HG02973 (cell line): Measurements from ENCODE around the gene JADE2.
"Not testable (repeated sequence)": the region's sequence is repeated elsewhere in the genome, so short reads cannot be mapped to it uniquely, and the experiment has no call there.

Experiments used
- ATAC-seq: cut with Tn5 transposase; IDR thresholded peaks from one replicate; pipeline ENCODE4 v1.9.1; 2021; ENCODE audit warnings: moderate library complexity; ENCODE audit not compliant: unreplicated experiment

The JADE2 gene

DNA sequence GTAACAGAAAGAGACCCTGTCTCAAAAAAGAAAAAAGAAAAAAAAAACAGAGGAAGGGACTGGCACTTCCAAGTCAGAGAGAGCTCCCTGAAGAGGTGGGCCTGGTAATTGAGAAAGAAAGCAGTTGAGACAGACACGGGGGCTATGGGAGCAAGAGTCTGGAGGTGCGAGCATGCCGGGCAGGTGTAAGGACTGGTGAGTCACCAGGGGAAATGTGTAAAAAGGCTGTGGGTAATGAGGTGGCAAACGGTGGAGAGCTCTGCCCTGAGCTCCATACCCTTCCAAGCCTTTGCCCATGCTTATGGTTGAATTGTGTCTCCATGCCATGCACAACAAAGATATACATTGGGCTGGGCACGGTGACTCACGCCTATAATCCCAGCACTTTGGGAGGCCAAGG, 18.0 kb upstream of the JADE2 start:
- no peak for ATAC-seq

DNA sequence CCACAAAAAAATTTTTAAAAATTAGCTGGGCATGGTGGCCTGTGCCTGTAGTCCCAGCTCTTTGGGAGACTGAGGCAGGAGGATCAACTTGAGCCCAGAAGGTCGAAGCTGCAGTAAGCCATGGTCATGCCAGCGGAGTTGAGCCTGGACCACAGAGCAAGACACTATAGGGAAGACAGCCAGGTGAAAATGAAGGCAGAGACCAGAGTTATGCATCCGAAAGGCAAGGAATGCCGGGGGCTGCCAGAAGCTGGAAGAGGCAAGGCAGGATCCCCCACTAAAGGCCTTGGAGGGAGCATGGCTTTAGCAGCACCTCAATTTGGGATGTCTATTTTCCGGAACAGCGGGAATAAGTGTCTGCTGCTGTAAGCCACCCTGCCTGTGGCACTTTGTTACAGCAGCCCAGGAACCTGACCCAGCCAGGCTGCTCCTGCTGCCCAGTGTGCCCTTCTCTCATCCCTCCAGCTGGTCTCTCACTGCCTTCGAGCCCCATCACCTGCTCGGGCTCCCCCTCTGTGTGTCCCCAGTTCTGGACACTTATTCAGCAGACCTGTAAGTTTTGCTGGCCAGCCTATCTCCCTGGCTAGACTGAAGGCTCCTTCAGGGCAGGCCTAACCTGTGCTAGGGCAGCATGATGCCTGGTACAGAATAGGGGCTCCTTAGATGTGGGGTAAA, 16.8 kb upstream of the JADE2 start:
- ATAC-seq: no peak

- ATAC-seq: no peak
Observed at GRCh38 chr5:134509308-134510040, 16.0 kb upstream of the JADE2 start.

- ATAC-seq: no peak
Observed at GRCh38 chr5:134510970-134511795, 14.3 kb upstream of the JADE2 start.

DNA sequence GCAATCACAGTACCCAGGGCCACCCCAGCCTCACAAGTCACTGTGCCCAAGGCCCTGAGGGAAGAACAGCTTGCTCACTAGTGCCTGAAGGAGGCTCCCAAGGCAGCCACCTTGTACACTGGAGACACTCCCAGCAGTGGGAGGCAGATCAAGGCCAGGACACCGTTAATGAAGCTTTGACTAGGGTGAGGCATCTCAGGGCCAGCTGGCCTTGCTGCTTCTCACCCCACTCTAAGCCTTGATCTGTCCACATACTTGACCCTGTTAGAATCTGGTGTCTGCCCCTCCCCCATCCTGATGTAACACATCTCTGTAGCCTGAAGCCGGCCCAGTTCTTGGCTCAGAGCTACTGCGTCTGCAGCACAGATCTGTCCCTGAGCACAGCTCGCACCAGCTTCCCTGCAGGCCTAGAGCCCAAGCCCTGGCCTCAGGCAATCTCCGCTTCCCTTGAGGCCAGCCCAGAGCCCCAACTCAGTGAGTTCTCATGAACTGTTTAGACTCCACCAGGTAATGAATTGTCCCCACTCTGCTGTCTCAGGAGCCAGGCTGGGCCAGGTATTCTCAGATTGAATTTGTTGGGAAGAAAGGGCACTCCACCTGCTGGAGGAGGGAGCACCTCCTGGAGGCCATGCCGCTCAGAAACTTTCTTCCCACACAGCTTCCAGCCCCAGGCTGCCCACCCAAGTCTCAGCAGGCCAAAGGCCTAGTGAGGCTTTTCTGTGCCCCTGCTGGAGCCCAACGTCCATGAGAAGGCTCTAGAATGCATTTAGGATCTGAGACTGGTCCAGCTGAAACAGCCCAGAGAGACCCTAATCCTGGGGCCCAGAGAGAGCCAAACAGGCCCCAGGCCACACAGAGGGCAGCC, 13.4 kb upstream of the JADE2 start:
- ATAC-seq: no peak

DNA sequence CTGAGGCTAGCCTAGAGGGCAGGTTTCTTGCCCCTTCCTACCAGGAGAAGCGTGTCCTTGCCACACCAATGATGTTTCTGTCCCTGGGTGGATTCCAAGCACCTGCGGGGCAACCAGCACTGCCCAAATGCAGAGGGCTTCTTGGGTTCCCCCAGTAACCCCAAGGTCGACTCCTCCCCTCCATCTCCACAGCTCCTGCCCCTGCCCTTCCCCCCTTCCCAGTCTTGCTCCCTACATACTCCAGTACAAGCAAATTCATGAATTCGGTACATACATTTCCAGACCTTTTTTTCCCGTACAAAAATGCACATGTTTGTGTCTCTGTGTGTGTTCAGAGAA, 12.8 kb upstream of the JADE2 start:
- no peak for ATAC-seq

DNA sequence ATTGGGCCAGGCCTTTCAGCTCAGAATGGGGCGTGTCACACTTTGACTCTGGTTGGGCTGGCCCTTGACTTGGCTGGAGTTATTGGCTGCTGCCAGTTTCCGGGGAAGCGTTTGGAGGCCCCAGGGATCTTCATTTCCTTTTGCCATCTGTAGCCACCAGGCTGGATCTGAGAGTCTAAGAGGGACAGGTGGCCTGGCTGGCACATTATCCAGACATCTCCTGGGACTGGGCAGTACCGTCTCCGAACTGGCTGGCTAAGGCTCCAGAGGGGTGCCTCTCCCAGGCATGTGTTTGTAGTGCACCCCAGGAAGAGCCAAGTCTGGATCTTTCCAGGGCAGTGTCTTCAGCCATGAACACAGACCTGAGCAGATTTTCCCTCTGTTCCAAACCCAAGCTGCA, 9.7 kb upstream of the JADE2 start:
- no peak for ATAC-seq

GRCh38 chr5:134516984-134517383, 8.5 kb upstream of the JADE2 start:
- not testable (repeated sequence) for ATAC-seq

- ATAC-seq: no peak
Observed at GRCh38 chr5:134517553-134517952, 7.9 kb upstream of the JADE2 start.

GRCh38 chr5:134519989-134520388, 5.5 kb upstream of the JADE2 start:
- no peak for ATAC-seq

DNA sequence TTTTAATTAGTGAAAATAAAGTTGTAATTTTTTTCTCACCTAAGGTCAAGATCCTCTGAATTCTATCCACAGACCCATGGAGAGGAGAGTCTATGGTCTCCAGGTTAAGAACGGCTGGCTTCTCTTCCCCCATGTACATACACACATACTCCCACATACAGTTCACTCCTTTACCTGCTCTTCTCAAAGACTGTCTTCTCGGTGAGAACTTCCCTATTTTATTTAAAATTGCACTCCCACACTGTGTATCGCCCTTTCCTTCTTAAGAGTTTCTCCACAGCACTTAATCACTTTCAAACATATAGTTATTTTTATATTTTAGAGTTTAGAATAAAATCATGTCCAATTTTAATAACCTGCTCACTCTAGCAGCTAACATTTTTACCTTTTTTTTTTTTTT, 3.6 kb upstream of the JADE2 start:
- no peak for ATAC-seq

GRCh38 chr5:134523543-134524271, 1.8 kb upstream of the JADE2 start:
- no peak for ATAC-seq

DNA sequence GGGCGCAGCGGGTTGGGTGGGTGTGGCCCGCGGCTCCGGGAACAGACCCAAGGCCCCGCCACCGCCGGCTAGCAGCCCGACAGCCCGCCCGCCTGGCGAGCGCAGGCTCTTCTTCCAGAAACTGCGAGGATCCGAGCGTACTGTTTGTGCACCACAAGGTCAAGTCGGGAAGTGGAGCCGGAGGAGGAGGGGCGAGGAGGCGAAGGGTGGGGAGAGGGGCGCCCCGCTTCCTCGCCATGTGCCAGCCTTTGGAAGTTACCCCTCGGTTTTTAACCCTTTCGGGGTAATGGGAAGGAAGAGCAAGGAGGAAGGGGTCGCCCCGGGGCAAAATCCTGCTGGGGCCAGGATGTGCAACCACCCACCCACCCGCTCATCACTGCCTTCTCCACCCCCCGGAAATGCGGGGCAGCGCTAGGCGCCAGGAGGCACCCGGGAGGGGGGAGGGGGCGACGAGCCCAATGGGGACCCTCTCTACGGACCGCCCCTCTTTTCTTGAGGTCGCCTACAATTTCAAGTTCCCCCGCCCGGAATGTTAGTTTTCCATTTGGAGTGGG, 1.1 kb upstream of the JADE2 start:
- ATAC-seq: no peak

DNA sequence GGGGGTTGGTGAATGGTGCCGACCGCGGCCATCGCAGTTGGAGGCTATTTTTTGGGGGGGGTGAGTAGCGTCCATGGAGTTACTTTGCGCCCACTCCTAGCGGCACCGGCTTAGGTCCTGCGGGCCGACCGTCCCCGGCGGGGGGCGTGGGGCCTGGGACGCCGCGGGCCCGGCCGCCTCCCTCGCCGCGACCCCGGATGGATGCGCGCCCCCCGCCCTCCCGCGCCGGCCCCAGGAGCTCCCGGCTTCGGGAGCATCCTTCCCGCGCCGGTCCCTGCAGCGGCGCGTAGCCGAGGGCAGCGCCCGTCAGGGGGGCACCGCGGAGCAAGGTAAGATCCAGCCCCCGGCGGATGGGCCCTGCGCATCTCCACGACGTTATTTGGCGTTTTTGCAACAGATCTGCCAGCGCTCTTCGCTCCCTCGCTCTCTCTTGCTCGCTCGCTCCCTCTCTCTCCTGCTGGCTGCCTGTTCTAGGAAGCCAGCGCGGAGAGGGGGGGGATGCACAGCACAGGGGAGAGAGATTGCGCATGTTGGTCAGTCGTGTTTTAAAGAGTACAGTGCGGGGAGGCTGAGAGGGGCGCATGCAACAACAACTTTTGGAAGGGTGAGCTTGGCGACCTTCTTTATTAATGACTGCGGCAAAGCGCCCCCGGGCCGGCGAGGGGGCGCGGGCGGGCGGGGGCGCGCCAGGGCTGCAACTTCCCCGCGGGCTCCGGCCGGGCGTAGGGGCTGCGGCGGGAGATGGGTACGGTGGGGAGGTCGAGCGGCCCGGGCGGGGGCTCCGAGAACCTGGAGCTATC, 413 bp downstream of the JADE2 start:
- peak; percentile 12 for ATAC-seq

- peak; percentile 16 for ATAC-seq
Observed at GRCh38 chr5:134526483-134527155, 1.1 kb downstream of the JADE2 start.

DNA sequence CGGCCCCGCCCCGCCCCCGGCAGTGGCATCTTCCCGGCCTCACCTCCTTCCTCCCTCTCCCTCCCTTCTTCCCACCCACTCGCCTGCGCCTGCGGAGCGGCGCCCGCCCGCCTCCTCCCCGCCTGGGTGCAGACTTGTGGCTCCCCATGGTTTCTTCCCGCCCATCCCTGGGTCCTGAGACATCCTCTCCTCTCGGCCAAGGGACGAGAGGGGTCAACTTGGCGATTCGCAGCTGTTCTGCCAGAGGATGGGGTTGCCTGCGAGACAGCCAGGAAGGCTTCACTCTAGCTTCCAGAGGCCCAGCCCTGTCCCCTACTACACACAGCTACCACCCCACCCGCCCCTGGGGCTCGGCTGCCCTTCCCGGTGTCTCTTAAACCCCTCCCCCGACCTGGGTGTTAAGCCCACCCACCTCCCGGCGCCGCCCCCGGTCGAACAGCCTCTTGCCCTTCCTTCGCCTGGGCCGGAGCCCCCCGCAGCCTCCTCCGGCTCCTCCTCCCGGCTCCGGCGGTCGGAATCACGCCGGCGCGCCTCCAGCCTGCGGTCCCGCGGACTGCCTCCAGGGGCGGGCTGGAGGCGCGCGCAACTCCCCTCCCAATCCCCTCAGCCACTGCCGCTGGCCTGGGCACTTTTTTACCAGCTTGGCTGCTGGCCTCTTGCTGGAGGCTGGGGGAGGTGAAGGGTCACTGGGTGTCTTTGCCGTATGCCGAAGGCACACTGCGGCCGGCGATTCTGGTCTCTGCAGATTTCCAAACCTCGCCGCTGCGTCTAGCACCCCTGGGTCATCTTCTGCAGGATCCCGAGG, 1.9 kb downstream of the JADE2 start:
- peak; percentile 42 for ATAC-seq

GRCh38 chr5:134527961-134528424, 2.5 kb downstream of the JADE2 start:
- no peak for ATAC-seq

DNA sequence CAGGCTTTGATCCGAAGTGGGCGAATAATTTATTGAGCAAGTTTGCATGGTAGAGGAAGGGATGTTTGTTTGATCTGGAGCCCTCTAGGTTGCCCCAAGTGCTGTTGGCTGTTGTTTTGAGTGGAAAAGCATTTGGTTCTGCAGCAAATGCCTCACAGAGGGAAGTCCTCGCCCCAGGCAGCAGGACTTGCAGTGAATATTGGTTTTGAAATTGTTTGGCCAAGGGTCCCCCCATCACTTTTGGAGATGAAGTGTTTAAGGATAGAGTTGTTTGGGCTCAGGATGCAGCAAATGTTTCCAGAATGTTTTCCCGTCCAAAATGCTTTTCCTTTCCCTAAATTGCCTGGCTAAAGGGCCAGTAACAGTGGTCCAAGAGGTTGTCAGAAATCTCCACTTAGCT, 3.1 kb downstream of the JADE2 start:
- no peak for ATAC-seq
